ENCODE data around the gene ATG14.
A peak's percentile ranks its signal among the peaks of the same experiment; 100 is the strongest.
"Not testable (repeated sequence)": the region's sequence is repeated elsewhere in the genome, so short reads cannot be mapped to it uniquely, and the experiment has no call there.

Gene ATG14

DNA sequence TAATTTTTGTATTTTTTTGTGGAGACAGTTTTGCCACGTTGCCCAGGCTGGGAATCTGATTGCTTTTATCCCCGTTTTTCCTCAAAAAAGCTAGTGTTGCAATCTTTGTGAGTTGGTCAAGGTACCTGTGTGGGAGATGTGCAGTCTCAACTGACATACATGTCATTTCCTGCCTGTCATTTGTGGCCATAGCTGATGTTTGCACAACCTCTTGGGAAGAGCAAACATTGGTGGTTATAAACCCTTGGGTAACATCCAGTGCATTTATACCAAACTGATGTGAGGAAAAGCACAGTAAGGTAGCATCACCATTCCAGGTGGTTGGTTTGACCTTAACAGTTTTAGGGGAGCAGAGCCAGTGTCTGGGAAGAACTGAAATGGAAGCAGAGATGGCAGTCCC is 54.7 kb downstream of the ATG14 start:
- FAIRE-seq = no peak
- DNase-seq (ENCODE audit: insufficient read length) = no peak
- no peak for TF ChIP-seq POLR2AphosphoS5 (IDR thresholded peaks at IDR 0.05; ENCODE audit: low read depth, low read length)
- no peak for TF ChIP-seq POLR2A (IDR thresholded peaks at IDR 0.05; ENCODE audit: low read depth, low read length)
- no peak for TF ChIP-seq TAF1 (IDR thresholded peaks at IDR 0.05; ENCODE audit: borderline replicate concordance, low read depth, low read length)

DNA sequence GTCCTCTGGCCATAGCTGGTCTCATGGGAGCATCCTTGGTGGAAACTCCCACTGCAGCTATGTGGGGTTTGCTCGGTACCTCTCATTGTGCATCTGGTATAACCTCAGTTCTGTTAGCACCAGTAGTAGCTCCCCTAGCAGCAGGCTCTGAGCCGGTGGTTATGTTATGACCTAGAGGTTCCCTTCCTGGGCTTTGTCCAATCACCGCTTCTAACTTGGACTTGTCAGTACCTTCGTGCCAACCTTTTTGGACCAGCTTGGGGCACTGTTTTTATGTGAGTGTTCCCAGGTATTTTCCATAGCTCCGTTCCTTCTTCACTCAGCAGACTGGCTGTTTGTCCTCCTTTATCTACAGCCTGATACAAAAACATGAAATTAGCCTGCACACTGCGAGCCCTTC is 55.7 kb downstream of the ATG14 start:
- FAIRE-seq (no peak), DNase-seq (ENCODE audit: insufficient read length) (no peak)
- TF ChIP-seq POLR2A (IDR thresholded peaks at IDR 0.05; ENCODE audit: low read depth, low read length) (no peak), POLR2AphosphoS5 (IDR thresholded peaks at IDR 0.05; ENCODE audit: low read depth, low read length) (no peak)

DNA sequence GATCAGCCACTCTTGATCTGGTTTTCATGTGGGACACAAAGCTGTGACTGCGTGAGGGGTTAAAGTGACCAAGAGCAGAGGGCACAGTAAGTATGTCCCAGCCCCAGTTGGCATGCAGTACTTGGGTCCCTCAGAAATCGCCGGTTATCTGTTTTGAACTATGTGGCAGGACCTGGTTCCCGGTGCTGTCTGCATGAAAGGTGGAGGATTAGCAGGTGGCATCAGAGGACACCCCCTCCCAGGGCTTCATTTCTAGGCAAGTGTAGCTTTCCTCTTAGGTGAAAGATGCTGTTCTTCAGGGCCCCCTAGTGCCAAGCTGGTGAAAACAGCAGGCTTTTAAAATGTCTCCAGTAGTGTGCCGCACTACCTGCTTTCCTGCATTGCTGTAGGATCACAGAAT is 57.1 kb downstream of the ATG14 start:
- DNase-seq (ENCODE audit: insufficient read length) (no peak), FAIRE-seq (peak; percentile 58)
- no peak for TF ChIP-seq POLR2AphosphoS5 (IDR thresholded peaks at IDR 0.05; ENCODE audit: low read depth, low read length)

DNA sequence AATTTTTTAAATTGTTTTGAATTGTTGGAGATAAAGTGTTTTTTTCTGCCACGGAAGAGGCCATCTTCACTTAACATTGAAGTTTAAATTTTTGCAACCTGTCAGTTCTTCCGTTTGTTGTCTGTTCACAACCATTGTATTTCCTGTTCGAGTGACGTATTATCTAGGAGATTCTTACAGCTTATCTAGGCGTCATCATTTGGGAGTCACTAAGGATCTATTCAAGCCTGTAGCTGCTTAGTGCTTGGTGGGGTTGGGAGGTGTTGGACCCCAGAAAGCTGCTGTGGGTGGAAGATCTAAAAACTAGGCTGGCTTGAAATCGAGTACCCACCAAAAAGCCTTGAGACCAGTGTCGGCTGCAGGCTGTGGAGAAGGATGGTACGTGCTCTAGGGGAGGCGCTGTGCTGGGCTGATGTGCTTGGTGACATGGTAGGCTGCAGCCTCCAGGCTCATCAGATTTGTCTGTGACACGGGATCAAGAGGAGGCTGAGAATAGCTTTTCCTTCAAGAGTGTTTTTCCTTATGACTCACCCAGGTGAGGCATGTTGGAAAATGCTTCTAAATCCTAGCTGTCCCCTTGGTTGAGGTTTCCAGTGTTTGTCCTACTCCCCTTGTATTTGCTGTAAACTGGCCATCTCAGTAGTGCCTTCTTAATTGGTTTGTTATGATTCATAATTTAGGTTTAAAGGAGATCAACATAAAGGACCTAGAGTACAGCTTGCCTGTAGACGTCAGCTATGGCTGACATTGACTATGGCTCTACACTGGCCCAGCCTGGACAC is 57.8 kb downstream of the ATG14 start:
- no peak for TF ChIP-seq POLR2AphosphoS5 (IDR thresholded peaks at IDR 0.05; ENCODE audit: low read depth, low read length)
- no peak for TF ChIP-seq POLR2A (IDR thresholded peaks at IDR 0.05; ENCODE audit: low read depth, low read length)
- no peak for TF ChIP-seq TAF1 (IDR thresholded peaks at IDR 0.05; ENCODE audit: borderline replicate concordance, low read depth, low read length)
- no peak for FAIRE-seq
- no peak for DNase-seq (ENCODE audit: insufficient read length)

DNA sequence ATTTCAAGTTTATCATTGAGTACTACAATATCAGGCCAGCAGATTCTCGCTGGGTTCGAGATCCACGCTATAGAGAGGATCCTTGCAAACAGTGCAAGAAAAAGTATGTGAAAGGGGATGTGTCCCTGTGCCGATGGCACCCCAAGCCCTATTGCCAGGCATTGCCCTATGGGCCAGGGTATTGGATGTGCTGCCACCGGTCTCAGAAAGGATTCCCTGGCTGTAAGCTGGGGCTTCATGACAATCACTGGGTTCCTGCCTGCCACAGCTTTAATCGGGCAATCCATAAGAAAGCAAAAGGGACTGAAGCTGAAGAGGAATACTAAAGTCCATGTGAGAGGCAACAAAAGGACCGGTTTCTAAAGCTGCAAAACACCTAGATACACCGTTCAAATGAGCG is 59.4 kb downstream of the ATG14 start:
- DNase-seq (ENCODE audit: insufficient read length) = no peak
- TF ChIP-seq POLR2A (IDR thresholded peaks at IDR 0.05; ENCODE audit: low read depth, low read length) (no peak), TAF1 (IDR thresholded peaks at IDR 0.05; ENCODE audit: borderline replicate concordance, low read depth, low read length) (no peak), POLR2AphosphoS5 (IDR thresholded peaks at IDR 0.05; ENCODE audit: low read depth, low read length) (no peak)
- no peak for FAIRE-seq

DNA sequence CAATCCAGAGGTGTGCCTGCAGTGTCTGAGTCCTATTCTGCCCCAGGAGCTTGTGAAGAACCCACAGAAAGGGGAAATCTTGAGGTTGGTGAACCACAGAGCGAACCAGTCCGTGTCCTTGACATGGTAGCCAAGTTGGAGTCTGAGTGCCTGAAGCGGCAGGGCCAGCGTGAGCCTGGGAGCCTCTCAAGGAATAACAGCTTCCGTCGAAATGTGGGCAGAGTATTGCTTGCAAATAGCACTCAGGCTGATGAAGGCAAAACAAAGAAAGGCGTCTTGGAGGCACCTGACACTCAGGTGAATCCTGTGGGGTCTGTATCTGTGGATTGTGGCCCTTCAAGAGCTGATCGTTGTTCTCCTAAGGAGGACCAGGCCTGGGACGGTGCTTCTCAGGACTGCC is 60.5 kb downstream of the ATG14 start:
- no peak for TF ChIP-seq TAF1 (IDR thresholded peaks at IDR 0.05; ENCODE audit: borderline replicate concordance, low read depth, low read length)
- TF ChIP-seq POLR2A (IDR thresholded peaks at IDR 0.05; ENCODE audit: low read depth, low read length) = no peak
- TF ChIP-seq POLR2AphosphoS5 (IDR thresholded peaks at IDR 0.05; ENCODE audit: low read depth, low read length) = no peak
- no peak for FAIRE-seq
- DNase-seq (ENCODE audit: insufficient read length) = no peak

DNA sequence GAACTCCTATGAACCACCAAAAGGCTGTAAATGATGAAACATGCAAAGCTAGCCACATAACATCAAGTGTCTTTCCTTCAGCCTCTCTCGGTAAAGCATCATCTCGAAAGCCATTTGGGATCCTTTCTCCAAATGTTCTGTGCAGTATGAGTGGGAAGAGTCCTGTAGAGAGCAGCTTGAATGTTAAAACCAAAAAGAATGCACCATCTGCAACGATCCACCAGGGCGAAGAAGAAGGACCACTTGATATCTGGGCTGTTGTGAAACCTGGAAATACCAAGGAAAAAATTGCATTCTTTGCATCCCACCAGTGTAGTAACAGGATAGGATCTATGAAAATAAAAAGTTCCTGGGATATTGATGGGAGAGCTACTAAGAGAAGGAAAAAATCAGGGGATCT is 61.2 kb downstream of the ATG14 start:
- FAIRE-seq (no peak), DNase-seq (ENCODE audit: insufficient read length) (no peak)
- TF ChIP-seq POLR2AphosphoS5 (IDR thresholded peaks at IDR 0.05; ENCODE audit: low read depth, low read length) (no peak), TAF1 (IDR thresholded peaks at IDR 0.05; ENCODE audit: borderline replicate concordance, low read depth, low read length) (no peak), POLR2A (IDR thresholded peaks at IDR 0.05; ENCODE audit: low read depth, low read length) (no peak)

DNA sequence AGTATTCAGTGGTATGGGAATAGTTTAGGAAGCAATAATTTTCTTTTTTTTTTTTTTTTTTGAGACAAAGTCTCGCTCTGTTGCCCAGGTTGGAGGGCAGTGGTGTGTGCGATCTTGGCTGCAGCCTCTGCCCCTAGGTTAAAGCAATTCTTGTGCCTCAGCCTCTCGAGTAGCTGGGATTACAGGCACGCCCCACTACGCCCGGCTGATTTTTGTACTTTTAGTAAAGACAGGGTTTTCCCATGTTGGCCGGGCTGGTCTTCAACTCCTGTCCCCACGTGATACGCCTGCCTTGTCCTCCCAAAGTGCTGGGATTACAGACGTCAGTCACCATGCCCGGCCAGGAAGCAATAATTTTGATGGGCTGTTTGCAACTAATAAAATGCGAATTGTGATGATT is 62.1 kb downstream of the ATG14 start:
- DNase-seq (ENCODE audit: insufficient read length) (no peak), FAIRE-seq (no peak)
- TF ChIP-seq POLR2A (IDR thresholded peaks at IDR 0.05; ENCODE audit: low read depth, low read length) (no peak), TAF1 (IDR thresholded peaks at IDR 0.05; ENCODE audit: borderline replicate concordance, low read depth, low read length) (no peak), POLR2AphosphoS5 (IDR thresholded peaks at IDR 0.05; ENCODE audit: low read depth, low read length) (no peak)

DNA sequence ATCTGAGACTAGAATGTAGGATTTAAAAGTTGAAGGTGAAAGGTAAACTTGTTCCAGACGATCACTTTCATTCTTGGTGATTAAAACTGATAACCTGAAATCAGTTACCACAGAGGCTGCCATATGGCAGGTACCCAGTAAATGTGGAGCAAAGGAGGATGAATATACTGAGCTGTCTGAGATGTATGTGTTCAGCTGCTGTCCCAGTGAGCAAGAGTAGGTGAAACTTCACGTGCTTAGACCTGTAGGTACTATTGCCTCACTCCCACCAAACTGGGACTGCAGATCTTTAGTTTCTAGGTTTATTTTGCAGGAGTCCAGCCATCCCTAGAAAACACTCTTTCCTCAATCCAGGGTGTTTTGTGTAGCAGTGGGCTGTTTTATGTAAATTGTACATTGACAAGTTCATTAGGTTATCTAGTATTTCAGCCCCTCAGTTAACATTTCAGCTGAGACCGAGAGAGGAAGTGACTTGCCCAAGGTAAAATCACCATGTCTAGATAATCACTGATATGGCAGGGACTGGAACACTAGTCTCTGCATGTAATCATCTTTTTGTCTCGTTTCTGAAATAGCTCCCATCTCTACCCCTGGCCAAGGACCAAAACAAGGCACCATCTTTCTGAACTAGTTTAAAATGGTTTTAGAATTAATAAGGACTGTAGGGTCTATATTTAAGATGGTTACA is 62.7 kb downstream of the ATG14 start:
- TF ChIP-seq POLR2AphosphoS5 (IDR thresholded peaks at IDR 0.05; ENCODE audit: low read depth, low read length) (no peak), POLR2A (IDR thresholded peaks at IDR 0.05; ENCODE audit: low read depth, low read length) (no peak), TAF1 (IDR thresholded peaks at IDR 0.05; ENCODE audit: borderline replicate concordance, low read depth, low read length) (no peak)
- peak; percentile 17 for FAIRE-seq
- DNase-seq (ENCODE audit: insufficient read length) = no peak

DNA sequence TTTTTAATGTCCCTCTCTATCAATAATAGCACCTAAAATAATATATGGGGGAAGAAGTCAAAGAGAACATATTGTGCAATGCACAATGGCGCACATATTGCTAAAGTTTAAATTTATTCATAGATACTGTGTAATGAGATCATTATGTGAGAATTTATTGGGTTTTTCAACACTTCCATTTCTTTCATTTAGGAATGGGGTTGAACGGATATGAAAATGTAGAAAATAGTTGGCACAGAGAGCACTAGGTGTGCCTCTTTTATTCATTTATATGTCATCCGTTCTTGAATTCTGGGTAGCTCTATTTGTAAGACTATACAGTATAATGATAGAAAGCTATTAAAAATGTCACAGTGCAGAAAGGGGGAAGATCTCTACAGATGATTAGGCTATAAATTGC is 63.9 kb downstream of the ATG14 start:
- no peak for FAIRE-seq
- no peak for DNase-seq (ENCODE audit: insufficient read length)
- TF ChIP-seq TAF1 (IDR thresholded peaks at IDR 0.05; ENCODE audit: borderline replicate concordance, low read depth, low read length) = no peak
- no peak for TF ChIP-seq POLR2AphosphoS5 (IDR thresholded peaks at IDR 0.05; ENCODE audit: low read depth, low read length)
- no peak for TF ChIP-seq POLR2A (IDR thresholded peaks at IDR 0.05; ENCODE audit: low read depth, low read length)

DNA sequence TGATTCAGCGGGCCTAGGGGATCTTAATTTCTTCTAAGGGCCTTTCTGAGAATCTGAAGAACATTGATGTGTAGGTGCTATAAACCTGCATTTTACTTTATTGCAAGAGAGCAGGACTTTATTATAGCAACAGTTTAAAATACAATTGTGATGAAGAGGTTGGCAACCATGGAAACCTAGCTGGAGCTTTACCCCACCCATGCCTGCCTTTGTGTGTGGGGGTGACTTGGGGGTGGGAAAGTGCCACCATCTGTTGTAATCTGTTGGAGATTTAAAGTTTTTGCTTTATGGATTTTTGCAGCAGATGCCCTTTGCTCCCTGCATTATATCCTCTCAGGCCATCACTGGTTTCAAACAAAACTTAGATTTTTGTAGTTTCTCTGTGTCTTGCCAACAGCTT is 64.6 kb downstream of the ATG14 start:
- no peak for DNase-seq (ENCODE audit: insufficient read length)
- TF ChIP-seq TAF1 (IDR thresholded peaks at IDR 0.05; ENCODE audit: borderline replicate concordance, low read depth, low read length) (no peak), POLR2A (IDR thresholded peaks at IDR 0.05; ENCODE audit: low read depth, low read length) (no peak), POLR2AphosphoS5 (IDR thresholded peaks at IDR 0.05; ENCODE audit: low read depth, low read length) (no peak)
- no peak for FAIRE-seq

DNA sequence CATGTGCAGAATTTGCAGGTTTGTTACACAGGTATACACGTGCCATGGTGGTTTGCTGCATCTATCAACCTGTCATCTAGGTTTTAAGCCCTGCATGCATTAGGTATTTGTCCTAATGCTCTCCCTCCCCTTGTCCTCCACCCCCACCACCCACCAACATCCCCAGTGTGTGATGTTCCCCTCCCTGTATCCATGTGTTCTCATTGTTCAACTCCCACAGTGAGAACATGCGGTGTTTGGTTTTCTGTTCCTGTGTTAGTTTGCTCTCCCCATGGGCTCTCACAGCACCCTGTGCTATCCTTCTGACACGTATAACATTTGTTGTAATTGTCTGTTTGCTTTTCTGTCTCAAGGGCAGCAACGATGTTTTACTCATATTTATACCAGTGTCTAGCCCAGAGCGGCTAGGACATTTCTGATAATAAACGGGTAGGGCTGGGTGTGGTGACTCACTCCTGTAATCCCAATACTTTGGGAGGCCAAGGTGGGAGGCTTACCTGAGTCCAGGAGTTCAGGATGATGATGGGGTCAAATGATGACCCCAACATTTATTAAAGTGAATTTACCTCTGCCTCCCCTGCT is 67.0 kb downstream of the ATG14 start:
- not testable (repeated sequence) for FAIRE-seq; DNase-seq (ENCODE audit: insufficient read length)

Data from GM12892 (cell line).